Osteocyte (in vitro differentiated cells): Measurements from ENCODE around the gene CCSER1. TPM values are rescaled to one million over a fixed set of nuclear protein-coding genes. Genes with fewer than 3 reads are reported as not detected.

Source experiments
- total RNA-seq: library from RNA; stranded (reverse); gene quantifications from 2 replicates; pipeline ENCODE4 v1.2.1, GENCODE V29; 2021

The CCSER1 gene
- total RNA-seq, 1 donor from 2014 or later = not detected

Other genes with a start within 250 kb of the CCSER1 start
- not detected in 2 replicates for gene MMRN1, start 232.5 kb upstream of the CCSER1 start, total RNA-seq